ENCODE measurements around the gene ABCA9. TPM values are rescaled to one million over a fixed set of nuclear protein-coding genes. Genes with fewer than 3 reads are reported as not detected.
"Not testable (repeated sequence)": the region's sequence is repeated elsewhere in the genome, so short reads cannot be mapped to it uniquely, and the experiment has no call there.

The ABCA9 gene
- total RNA-seq, 1 donor from 2014 or later, result 0.16 TPM

DNA sequence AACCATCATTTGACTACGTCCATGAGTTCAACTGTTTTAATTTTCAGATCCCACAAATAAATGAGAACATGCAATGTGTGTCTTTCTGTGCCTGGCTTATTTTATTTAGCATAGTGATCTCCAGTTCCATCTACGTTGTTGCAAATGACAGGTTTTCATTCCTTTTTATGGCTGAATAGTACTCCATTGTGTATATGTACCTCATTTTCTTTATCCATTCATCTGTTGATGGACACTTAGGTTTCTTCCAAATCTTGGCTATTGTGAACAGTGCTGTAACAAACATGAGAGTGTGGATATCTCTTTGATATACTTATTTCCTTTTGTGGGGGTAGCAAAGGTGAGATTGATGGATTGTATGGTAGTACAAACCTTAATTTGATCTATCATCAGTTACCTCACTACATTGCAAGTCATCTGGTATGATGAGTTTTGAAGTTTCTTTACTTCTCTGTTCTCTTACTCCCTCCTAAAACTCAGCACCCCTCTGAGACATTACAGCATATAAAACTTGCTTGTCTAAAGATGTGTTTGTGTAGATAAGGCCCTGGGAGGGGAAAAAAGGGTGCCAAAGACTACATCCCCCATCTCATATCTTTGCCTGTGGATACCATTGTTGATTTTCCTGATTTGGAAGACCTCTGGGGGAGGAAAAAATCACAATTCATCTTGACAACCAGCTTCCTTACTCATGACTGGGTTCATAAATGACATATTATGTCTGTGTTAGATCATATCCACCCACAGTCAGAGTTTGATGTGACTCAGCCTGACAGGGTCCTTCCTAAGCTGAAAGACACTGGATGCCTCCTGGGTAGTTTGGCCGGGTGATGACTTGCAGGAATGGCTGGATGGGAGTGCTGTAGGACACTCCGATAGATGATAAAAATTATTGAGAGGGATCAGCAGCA is 47.6 kb downstream of the ABCA9 start:
- Histone ChIP-seq H3K36me3 (ENCODE audit: insufficient read depth, low read length) (no peaks in the 10 kb centered on the region), H3K4me1 (ENCODE audit: insufficient read depth, low read length) (peaks cover 6% of the 10 kb centered on the region), H3K9ac (ENCODE audit: low read length) (no peak overlapping the region), H4K20me1 (ENCODE audit: insufficient read depth, low read length) (no peaks in the 10 kb centered on the region), H3K4me3 (ENCODE audit: insufficient read depth, low read depth, low read length) (no peak overlapping the region), H3K4me2 (ENCODE audit: low read length) (peak overlapping the region; percentile 9), H2AFZ (ENCODE audit: low read depth, low read length) (no peak overlapping the region), H3K27ac (ENCODE audit: low read depth, low read length) (peak overlapping the region; percentile 67), H3K9me3 (ENCODE audit: insufficient read depth, low read depth, low read length) (no peaks in the 10 kb centered on the region), H3K27me3 (ENCODE audit: insufficient read depth, low read length) (no peaks in the 10 kb centered on the region), H3K79me2 (ENCODE audit: insufficient read depth, low read length) (no peaks in the 10 kb centered on the region)
- H3K4me3 Mint-ChIP-seq (ENCODE audit: unreplicated experiment), result no peak overlapping the region
- no peak for TF ChIP-seq EZH2 (IDR thresholded peaks at IDR 0.05; ENCODE audit: insufficient read depth, low read length)
- TF ChIP-seq, protein P1, sequence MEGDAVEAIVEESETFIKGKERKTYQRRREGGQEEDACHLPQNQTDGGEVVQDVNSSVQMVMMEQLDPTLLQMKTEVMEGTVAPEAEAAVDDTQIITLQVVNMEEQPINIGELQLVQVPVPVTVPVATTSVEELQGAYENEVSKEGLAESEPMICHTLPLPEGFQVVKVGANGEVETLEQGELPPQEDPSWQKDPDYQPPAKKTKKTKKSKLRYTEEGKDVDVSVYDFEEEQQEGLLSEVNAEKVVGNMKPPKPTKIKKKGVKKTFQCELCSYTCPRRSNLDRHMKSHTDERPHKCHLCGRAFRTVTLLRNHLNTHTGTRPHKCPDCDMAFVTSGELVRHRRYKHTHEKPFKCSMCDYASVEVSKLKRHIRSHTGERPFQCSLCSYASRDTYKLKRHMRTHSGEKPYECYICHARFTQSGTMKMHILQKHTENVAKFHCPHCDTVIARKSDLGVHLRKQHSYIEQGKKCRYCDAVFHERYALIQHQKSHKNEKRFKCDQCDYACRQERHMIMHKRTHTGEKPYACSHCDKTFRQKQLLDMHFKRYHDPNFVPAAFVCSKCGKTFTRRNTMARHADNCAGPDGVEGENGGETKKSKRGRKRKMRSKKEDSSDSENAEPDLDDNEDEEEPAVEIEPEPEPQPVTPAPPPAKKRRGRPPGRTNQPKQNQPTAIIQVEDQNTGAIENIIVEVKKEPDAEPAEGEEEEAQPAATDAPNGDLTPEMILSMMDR (IDR thresholded peaks at IDR 0.05; ENCODE audit: insufficient read depth, low read depth, low read length), result no peak
- H3K36me3 Mint-ChIP-seq (ENCODE audit: low read depth, unreplicated experiment), result no peaks in the 10 kb centered on the region
- FAIRE-seq (no peak), DNase-seq (ENCODE audit: low read depth) (peak; percentile 78)
- no peaks in the 10 kb centered on the region for H3K9me3 Mint-ChIP-seq (ENCODE audit: unreplicated experiment)
- H3K4me1 Mint-ChIP-seq (ENCODE audit: low read depth, unreplicated experiment), result peaks cover 6% of the 10 kb centered on the region
- no peaks in the 10 kb centered on the region for H3K27me3 Mint-ChIP-seq (ENCODE audit: low read depth, unreplicated experiment)
- H3K27ac Mint-ChIP-seq (ENCODE audit: unreplicated experiment), result peak overlapping the region; percentile 69

DNA sequence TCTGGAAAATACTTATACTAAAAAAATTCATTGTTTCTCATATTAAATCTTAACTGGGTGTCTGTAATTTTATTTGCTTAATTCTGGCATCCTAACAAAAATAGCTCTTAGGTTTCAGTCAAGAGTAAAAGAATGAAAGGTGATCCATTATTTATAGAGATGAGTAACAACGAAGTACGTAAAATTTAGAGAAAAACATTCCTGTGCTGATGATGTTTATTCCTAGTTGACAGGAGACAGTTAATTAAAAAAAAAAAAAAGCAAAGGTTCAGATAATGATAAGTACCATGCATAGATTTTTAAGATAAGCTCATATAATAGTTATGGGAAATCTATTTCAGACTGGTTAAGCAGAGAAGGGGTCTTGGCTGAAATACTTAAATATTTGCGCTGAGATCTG is 50.8 kb downstream of the ABCA9 start:
- no peaks in the 10 kb centered on the region for H4K20me1 ChIP-seq (ENCODE audit: insufficient read depth, low read length)
- H3K4me1 Mint-ChIP-seq (ENCODE audit: low read depth, unreplicated experiment), result peaks cover 6% of the 10 kb centered on the region
- no peak overlapping the region for H3K9ac ChIP-seq (ENCODE audit: low read length)
- no peak overlapping the region for H3K27ac Mint-ChIP-seq (ENCODE audit: unreplicated experiment)
- H3K27me3 ChIP-seq (ENCODE audit: insufficient read depth, low read length), result no peaks in the 10 kb centered on the region
- no peak for TF ChIP-seq EZH2 (IDR thresholded peaks at IDR 0.05; ENCODE audit: insufficient read depth, low read length)
- TF ChIP-seq, protein P1 (IDR thresholded peaks at IDR 0.05; ENCODE audit: insufficient read depth, low read depth, low read length), result no peak
- no peaks in the 10 kb centered on the region for H3K27me3 Mint-ChIP-seq (ENCODE audit: low read depth, unreplicated experiment)
- DNase-seq (ENCODE audit: low read depth) (no peak), FAIRE-seq (no peak)
- no peaks in the 10 kb centered on the region for H3K36me3 ChIP-seq (ENCODE audit: insufficient read depth, low read length)
- H2AFZ ChIP-seq (ENCODE audit: low read depth, low read length), result no peak overlapping the region
- H3K4me3 ChIP-seq (ENCODE audit: insufficient read depth, low read depth, low read length), result no peak overlapping the region
- no peaks in the 10 kb centered on the region for H3K9me3 ChIP-seq (ENCODE audit: insufficient read depth, low read depth, low read length)
- peaks cover 6% of the 10 kb centered on the region for H3K9me3 Mint-ChIP-seq (ENCODE audit: unreplicated experiment)
- no peak overlapping the region for H3K4me3 Mint-ChIP-seq (ENCODE audit: unreplicated experiment)
- H3K36me3 Mint-ChIP-seq (ENCODE audit: low read depth, unreplicated experiment), result no peaks in the 10 kb centered on the region
- no peak overlapping the region for H3K27ac ChIP-seq (ENCODE audit: low read depth, low read length)
- no peaks in the 10 kb centered on the region for H3K79me2 ChIP-seq (ENCODE audit: insufficient read depth, low read length)
- H3K4me2 ChIP-seq (ENCODE audit: low read length), result no peak overlapping the region
- peaks cover 6% of the 10 kb centered on the region for H3K4me1 ChIP-seq (ENCODE audit: insufficient read depth, low read length)

DNA sequence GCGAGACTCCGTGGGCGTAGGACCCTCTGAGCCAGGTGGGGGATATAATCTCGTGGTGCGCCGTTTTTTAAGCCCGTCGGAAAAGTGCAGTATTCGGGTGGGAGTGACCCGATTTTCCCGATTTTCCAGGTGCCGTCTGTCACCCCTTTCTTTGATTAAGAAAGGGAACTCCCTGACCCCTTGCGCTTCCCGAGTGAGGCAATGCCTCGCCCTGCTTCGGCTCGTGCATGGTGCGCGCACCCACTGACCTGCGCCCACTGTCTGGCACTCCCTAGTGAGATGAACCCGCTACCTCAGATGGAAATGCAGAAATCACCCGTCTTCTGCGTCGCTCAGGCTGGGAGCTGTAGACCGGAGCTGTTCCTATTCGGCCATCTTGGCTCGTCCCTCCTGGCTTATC is 56.0 kb downstream of the ABCA9 start:
- H3K9me3 Mint-ChIP-seq (ENCODE audit: unreplicated experiment); H3K4me3 Mint-ChIP-seq (ENCODE audit: unreplicated experiment); H3K79me2 ChIP-seq (ENCODE audit: insufficient read depth, low read length); H2AFZ ChIP-seq (ENCODE audit: low read depth, low read length); H4K20me1 ChIP-seq (ENCODE audit: insufficient read depth, low read length); H3K36me3 ChIP-seq (ENCODE audit: insufficient read depth, low read length); H3K27ac ChIP-seq (ENCODE audit: low read depth, low read length); H3K4me1 Mint-ChIP-seq (ENCODE audit: low read depth, unreplicated experiment); H3K27ac Mint-ChIP-seq (ENCODE audit: unreplicated experiment); FAIRE-seq; H3K9ac ChIP-seq (ENCODE audit: low read length); DNase-seq (ENCODE audit: low read depth); H3K27me3 Mint-ChIP-seq (ENCODE audit: low read depth, unreplicated experiment); H3K4me2 ChIP-seq (ENCODE audit: low read length); H3K4me3 ChIP-seq (ENCODE audit: insufficient read depth, low read depth, low read length); H3K27me3 ChIP-seq (ENCODE audit: insufficient read depth, low read length); H3K9me3 ChIP-seq (ENCODE audit: insufficient read depth, low read depth, low read length); H3K4me1 ChIP-seq (ENCODE audit: insufficient read depth, low read length); H3K36me3 Mint-ChIP-seq (ENCODE audit: low read depth, unreplicated experiment): not testable (repeated sequence)

DNA sequence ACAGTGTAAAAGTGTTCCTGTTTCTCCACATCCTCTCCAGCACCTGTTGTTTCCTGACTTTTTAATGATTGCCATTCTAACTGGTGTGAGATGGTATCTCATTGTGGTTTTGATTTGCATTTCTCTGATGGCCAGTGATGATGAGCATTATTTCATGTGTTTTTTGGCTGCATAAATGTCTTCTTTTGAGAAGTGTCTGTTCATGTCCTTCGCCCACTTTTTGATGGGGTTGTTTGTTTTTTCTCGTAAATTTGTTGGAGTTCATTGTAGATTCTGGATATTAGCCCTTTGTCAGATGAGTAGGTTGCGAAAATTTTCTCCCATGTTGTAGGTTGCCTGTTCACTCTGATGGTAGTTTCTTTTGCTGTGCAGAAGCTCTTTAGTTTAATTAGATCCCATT is 61.0 kb downstream of the ABCA9 start:
- H3K4me2 ChIP-seq (ENCODE audit: low read length); H3K4me3 ChIP-seq (ENCODE audit: insufficient read depth, low read depth, low read length); H3K9ac ChIP-seq (ENCODE audit: low read length); H3K9me3 ChIP-seq (ENCODE audit: insufficient read depth, low read depth, low read length); H3K79me2 ChIP-seq (ENCODE audit: insufficient read depth, low read length); H3K4me1 Mint-ChIP-seq (ENCODE audit: low read depth, unreplicated experiment); DNase-seq (ENCODE audit: low read depth); H3K36me3 ChIP-seq (ENCODE audit: insufficient read depth, low read length); H3K4me3 Mint-ChIP-seq (ENCODE audit: unreplicated experiment); H2AFZ ChIP-seq (ENCODE audit: low read depth, low read length); H3K9me3 Mint-ChIP-seq (ENCODE audit: unreplicated experiment); H3K36me3 Mint-ChIP-seq (ENCODE audit: low read depth, unreplicated experiment); H3K27me3 ChIP-seq (ENCODE audit: insufficient read depth, low read length); H3K27ac ChIP-seq (ENCODE audit: low read depth, low read length); FAIRE-seq; H3K27ac Mint-ChIP-seq (ENCODE audit: unreplicated experiment); H3K4me1 ChIP-seq (ENCODE audit: insufficient read depth, low read length); H3K27me3 Mint-ChIP-seq (ENCODE audit: low read depth, unreplicated experiment); H4K20me1 ChIP-seq (ENCODE audit: insufficient read depth, low read length): not testable (repeated sequence)
